Activated naive CD4-positive, alpha-beta T cell treated with anti-CD3 and anti-CD28 coated beads, Interleukin-2, amount 50 U/mL, for 72 hours (primary cell): ENCODE measurements around the gene XPNPEP3. TPM values are rescaled to one million over a fixed set of nuclear protein-coding genes. Genes with fewer than 3 reads are reported as not detected.
"Not testable (repeated sequence)": the region's sequence is repeated elsewhere in the genome, so short reads cannot be mapped to it uniquely, and the experiment has no call there.

ENCODE experiments used
- ATAC-seq, 2 donors: fragments of 150-1000 bp; cut with Tn5 transposase; 2 replicates each; pipeline ENCODE4 v1.10.0; 2021; ENCODE audit warnings: mild to moderate bottlenecking in 2 of 2, moderate library complexity in 2 of 2
- DNase-seq, 2 donors: peaks; one replicate each; pipeline ENCODE4 v3.0.0; 2021 to 2022; ENCODE audit warnings: low spot score in 2 of 2
- H3K27ac Mint-ChIP-seq, 2 donors: one replicate each; pipeline ENCODE4 v1.8.0; 2022; ENCODE audit warnings: mild to moderate bottlenecking in 2 of 2, mixed read lengths in 2 of 2
- H3K36me3 Mint-ChIP-seq, 2 donors: one replicate each; pipeline ENCODE4 v1.8.0; 2022; ENCODE audit warnings: mixed read lengths in 2 of 2
- H3K9me3 Mint-ChIP-seq, 2 donors: one replicate each; pipeline ENCODE4 v1.8.0; 2022; ENCODE audit warnings: mixed read lengths in 2 of 2
- total RNA-seq, 2 donors: library from RNA; stranded (reverse); gene quantifications; one replicate each; pipeline ENCODE4 v1.2.3, GENCODE V29; 2022

XPNPEP3 gene
- total RNA-seq, 2 donors from 2014 or later: 11.3 to 17.6 TPM

- Mint-ChIP-seq H3K36me3 (no peaks in the 10 kb centered on the region), H3K9me3 (no peaks in the 10 kb centered on the region), H3K27ac (peak overlapping the region; percentile 74 to 77)
- DNase-seq (peak in 1 of 2 donors; percentile 22), ATAC-seq (peak; percentile 88 to 91)
Measured at GRCh38 chr22:40898850-40899357, 42.0 kb downstream of the XPNPEP3 start.

GRCh38 chr22:40904101-40904500 is 47.2 kb downstream of the XPNPEP3 start:
- ATAC-seq (no peak), DNase-seq (no peak)
- Mint-ChIP-seq H3K27ac (peak overlapping the region in 1 of 2 donors; percentile 3), H3K9me3 (no peaks in the 10 kb centered on the region), H3K36me3 (no peaks in the 10 kb centered on the region)

GRCh38 chr22:40908895-40909294 is 51.9 kb downstream of the XPNPEP3 start:
- Mint-ChIP-seq H3K36me3 (no peaks in the 10 kb centered on the region), H3K9me3 (no peaks in the 10 kb centered on the region), H3K27ac (no peak overlapping the region)
- DNase-seq (no peak), ATAC-seq (no peak)

- no peaks in the 10 kb centered on the region for H3K36me3 Mint-ChIP-seq
- H3K9me3 Mint-ChIP-seq: no peaks in the 10 kb centered on the region
- ATAC-seq: no peak
- no peak overlapping the region for H3K27ac Mint-ChIP-seq
- DNase-seq: no peak
Measured at GRCh38 chr22:40911772-40912171, 54.8 kb downstream of the XPNPEP3 start.

- H3K36me3 Mint-ChIP-seq, ATAC-seq, H3K9me3 Mint-ChIP-seq, H3K27ac Mint-ChIP-seq, DNase-seq: not testable (repeated sequence)
Measured at GRCh38 chr22:40912987-40913386, 56.0 kb downstream of the XPNPEP3 start.

- ATAC-seq: no peak
- no peak overlapping the region for H3K27ac Mint-ChIP-seq
- H3K36me3 Mint-ChIP-seq: no peaks in the 10 kb centered on the region
- no peak for DNase-seq
- H3K9me3 Mint-ChIP-seq: no peaks in the 10 kb centered on the region
Measured at GRCh38 chr22:40919446-40919845, 62.5 kb downstream of the XPNPEP3 start.

GRCh38 chr22:40920526-40920925 is 63.6 kb downstream of the XPNPEP3 start:
- Mint-ChIP-seq H3K9me3 (no peaks in the 10 kb centered on the region), H3K36me3 (no peaks in the 10 kb centered on the region), H3K27ac (no peak overlapping the region)
- DNase-seq: no peak
- no peak for ATAC-seq

- ATAC-seq (peak; percentile 77 to 86), DNase-seq (peak in 1 of 2 donors; percentile 32)
- Mint-ChIP-seq H3K36me3 (no peaks in the 10 kb centered on the region), H3K27ac (peak overlapping the region; percentile 50 to 52), H3K9me3 (no peaks in the 10 kb centered on the region)
Measured at GRCh38 chr22:40922484-40923303, 65.7 kb downstream of the XPNPEP3 start.

GRCh38 chr22:40928657-40929056 is 71.7 kb downstream of the XPNPEP3 start:
- no peak overlapping the region for H3K27ac Mint-ChIP-seq
- no peak for ATAC-seq
- no peaks in the 10 kb centered on the region for H3K36me3 Mint-ChIP-seq
- DNase-seq: no peak
- H3K9me3 Mint-ChIP-seq: no peaks in the 10 kb centered on the region

GRCh38 chr22:40932396-40932795 is 75.4 kb downstream of the XPNPEP3 start:
- DNase-seq (no peak), ATAC-seq (no peak)
- no peaks in the 10 kb centered on the region for H3K36me3 Mint-ChIP-seq
- no peaks in the 10 kb centered on the region for H3K9me3 Mint-ChIP-seq
- no peak overlapping the region for H3K27ac Mint-ChIP-seq

- Mint-ChIP-seq H3K9me3 (no peaks in the 10 kb centered on the region), H3K27ac (no peak overlapping the region), H3K36me3 (no peaks in the 10 kb centered on the region)
- DNase-seq: no peak
- ATAC-seq: peak in 1 of 2 donors; percentile 71
Measured at GRCh38 chr22:40939202-40939601, 82.3 kb downstream of the XPNPEP3 start.

GRCh38 chr22:40950962-40951794 is 94.2 kb downstream of the XPNPEP3 start, which contains the start of gene RBX1:
TSS of gene RBX1 (plus strand) at chr22:40951378. CDS start at chr22:40951399, 21 bp downstream.
- DNase-seq: peak; percentile 98 to 99
- no peaks in the 10 kb centered on the region for H3K9me3 Mint-ChIP-seq
- ATAC-seq: peak; percentile 87 to 88
- peaks cover 11 to 25% of the 10 kb centered on the region in 2 donors for H3K36me3 Mint-ChIP-seq
- peak within 1 kb of the TSS; percentile 91 to 100 for H3K27ac Mint-ChIP-seq

GRCh38 chr22:40951795-40952605 is 95.1 kb downstream of the XPNPEP3 start:
- H3K27ac Mint-ChIP-seq: peak overlapping the region; percentile 91 to 100
- ATAC-seq (peak in 1 of 2 donors; percentile 7), DNase-seq (no peak)
- no peaks in the 10 kb centered on the region for H3K9me3 Mint-ChIP-seq
- H3K36me3 Mint-ChIP-seq: peaks cover 11 to 25% of the 10 kb centered on the region in 2 donors

GRCh38 chr22:40953471-40953870 is 96.5 kb downstream of the XPNPEP3 start:
- Mint-ChIP-seq H3K36me3 (peaks cover 11 to 30% of the 10 kb centered on the region in 2 donors), H3K9me3 (no peaks in the 10 kb centered on the region), H3K27ac (peak overlapping the region in 1 of 2 donors; percentile 62)
- ATAC-seq (no peak), DNase-seq (no peak)

GRCh38 chr22:40954113-40954512 is 97.2 kb downstream of the XPNPEP3 start:
- H3K36me3 Mint-ChIP-seq: peaks cover 11 to 33% of the 10 kb centered on the region in 2 donors
- H3K9me3 Mint-ChIP-seq: no peaks in the 10 kb centered on the region

GRCh38 chr22:40955571-40955970 is 98.6 kb downstream of the XPNPEP3 start:
- H3K27ac Mint-ChIP-seq: peak overlapping the region in 1 of 2 donors; percentile 65
- H3K36me3 Mint-ChIP-seq: peaks cover 11 to 40% of the 10 kb centered on the region in 2 donors
- DNase-seq (no peak), ATAC-seq (no peak)
- H3K9me3 Mint-ChIP-seq: no peaks in the 10 kb centered on the region

More at GRCh38 chr22:40954113-40954512, 97.2 kb downstream of the XPNPEP3 start:
- DNase-seq: no peak
- no peak for ATAC-seq
- no peak overlapping the region for H3K27ac Mint-ChIP-seq
